ENCODE measurements around the gene ZNF865. TPM values are rescaled to one million over a fixed set of nuclear protein-coding genes. Genes with fewer than 3 reads are reported as not detected.

ZNF865 gene
- total and polyA plus RNA-seq, 2 of the 8 experiments (the other 6 are each of a cell fraction or from before 2014, with no cell fraction given): 3.5 to 13.6 TPM

- no peak for FAIRE-seq
- H3K36me3 ChIP-seq (ENCODE audit: control insufficient read depth in 2 of 4, insufficient read depth in 4 of 4, low read length in 3 of 4): peaks cover 48 to 75% (median 66%) of the 10 kb centered on the region in 4 experiments
Measured at GRCh38 chr19:55663846-55664536, 58.5 kb downstream of the ZNF865 start.

More at GRCh38 chr19:55663846-55664536, 58.5 kb downstream of the ZNF865 start:
- H3K18ac ChIP-seq (ENCODE audit: extremely low read depth, low read length): no peak overlapping the region
- TF ChIP-seq GABPA (IDR thresholded peaks at IDR 0.05; ENCODE audit: borderline replicate concordance, insufficient read depth, low read length) (no peak), CBX8 (IDR thresholded peaks at IDR 0.05; ENCODE audit: borderline replicate concordance, low read depth, low read length) (no peak), KDM5A (IDR thresholded peaks at IDR 0.05; ENCODE audit: low read length) (no peak)
- no peak overlapping the region for H4K5ac ChIP-seq (ENCODE audit: insufficient read length, low read depth, low read length)
- H3K9ac ChIP-seq (replicated peaks in 1 of 4; ENCODE audit: extremely low read depth in 1 of 4, low read depth in 3 of 4, low read length in 3 of 4): no peak overlapping the region
- H3K4me1 ChIP-seq (replicated peaks in 1 of 4; ENCODE audit: control insufficient read depth in 3 of 4, insufficient read depth in 4 of 4, low read length in 3 of 4): no peaks in the 10 kb centered on the region
- no peak overlapping the region for H2BK12ac ChIP-seq (ENCODE audit: low read depth, low read length)
- no peak overlapping the region for H2AFZ ChIP-seq (ENCODE audit: low read length)
- H2AK5ac ChIP-seq (ENCODE audit: low read depth, low read length): no peak overlapping the region
- peaks cover 17% of the 10 kb centered on the region; the same call in 1 of the 2 replicates for H3K79me1 ChIP-seq (ENCODE audit: low read depth, low read length)
- H3K14ac ChIP-seq (ENCODE audit: insufficient read length): no peak overlapping the region
- H3K4me2 ChIP-seq (ENCODE audit: insufficient read depth in 1 of 2, low read depth in 2 of 2, low read length in 2 of 2): no peak overlapping the region
- no peaks in the 10 kb centered on the region for H3K23me2 ChIP-seq (ENCODE audit: low read depth, low read length)
- CTCF ChIA-PET (ENCODE audit: partially characterized antibody): interaction anchor here (1.0 kb wide), 1 partner anchor 18 kb away, joined by 3 read pairs; no protein-coding TSS in a partner anchor
- no peak overlapping the region for H2BK15ac ChIP-seq (ENCODE audit: low read length)
- H3K56ac ChIP-seq (replicated peaks; ENCODE audit: insufficient read length, low read depth, low read length): no peak overlapping the region
- peaks cover 38 to 52% of the 10 kb centered on the region in 2 experiments for H4K20me1 ChIP-seq (replicated peaks in 1 of 2; ENCODE audit: control insufficient read depth in 1 of 2, insufficient read depth in 2 of 2, low read length in 2 of 2)
- no peak overlapping the region for H3K27ac ChIP-seq (ENCODE audit: low read depth, low read length)
- no peak overlapping the region for H2BK120ac ChIP-seq (replicated peaks; ENCODE audit: low read depth, low read length)
- no peak overlapping the region for H4K8ac ChIP-seq (ENCODE audit: extremely low read depth, insufficient read depth, low read length)
- no peak overlapping the region for H2BK20ac ChIP-seq (ENCODE audit: low read length)
- H3K27me3 ChIP-seq (replicated peaks in 1 of 4; ENCODE audit: control insufficient read depth in 3 of 4, extremely low read depth in 1 of 4, insufficient read depth in 3 of 4, low read length in 3 of 4): no peaks in the 10 kb centered on the region
- H3K9me3 ChIP-seq (ENCODE audit: insufficient read depth in 2 of 2, low read depth in 1 of 2, low read length in 1 of 2): no peaks in the 10 kb centered on the region
- H4K91ac ChIP-seq (replicated peaks; ENCODE audit: insufficient read length, low read length): no peak overlapping the region
- H3K23ac ChIP-seq (ENCODE audit: insufficient read length): no peak overlapping the region
- H3K79me2 ChIP-seq (ENCODE audit: control insufficient read depth in 1 of 2, insufficient read depth in 2 of 2, low read length in 2 of 2): peaks cover 17 to 79% of the 10 kb centered on the region in 2 experiments; a peak in 3 of 4 replicates
- H3K4me3 ChIP-seq (ENCODE audit: extremely low read depth in 1 of 4, insufficient read depth in 2 of 4, low read depth in 3 of 4, low read length in 4 of 4): no peak overlapping the region
- POLR2A ChIA-PET (ENCODE audit: partially characterized antibody): interaction anchor here (1.1 to 1.5 kb wide), 4 partner anchors 8 to 19 kb away, joined by 3 to 5 read pairs (median 4); partner anchors contain the start of gene U2AF2
- 97% methylated on average over 17 of the region's 20 CpGs; no CpG with 5 or more reads in 1 of the 2 experiments for WGBS, 2 experiments (ENCODE audit: extremely low coverage in 1 of 2, insufficient coverage in 1 of 2, insufficient read length in 1 of 2, insufficient replicate concordance in 2 of 2, low coverage in 1 of 2, low lambda C conversion rate in 2 of 2, missing lambda C conversion rate in 1 of 2)
- DNase-seq (ENCODE audit: low read depth in 1 of 2, low spot score in 2 of 2): no peak
- H3K4ac ChIP-seq (replicated peaks; ENCODE audit: insufficient read length, low read depth, low read length): no peak overlapping the region
- H2BK5ac ChIP-seq (ENCODE audit: low read depth, low read length): no peak overlapping the region

Measured in H1 (cell line).